Activated naive CD8-positive, alpha-beta T cell treated with anti-CD3 and anti-CD28 coated beads, Interleukin-2, amount 50 U/mL, for 16 hours (primary cell): ENCODE results near the gene ADAMTS17.

Experiments
- DNase-seq: peaks from one replicate; pipeline ENCODE4 v3.0.0-alpha.2; 2020; ENCODE audit warnings: low read depth, low spot score

The ADAMTS17 gene

GRCh38 chr15:100224206-100225185 is 117.3 kb downstream of the ADAMTS17 start:
- DNase-seq, result no peak

- DNase-seq, result no peak
Observed at GRCh38 chr15:100222349-100222715, 119.4 kb downstream of the ADAMTS17 start.

- no peak for DNase-seq
Observed at GRCh38 chr15:100221471-100222348, 120.1 kb downstream of the ADAMTS17 start.

GRCh38 chr15:100220058-100220768 is 121.6 kb downstream of the ADAMTS17 start:
- no peak for DNase-seq

- DNase-seq, result no peak
Observed at GRCh38 chr15:100218434-100218833, 123.3 kb downstream of the ADAMTS17 start.

- no peak for DNase-seq
Observed at GRCh38 chr15:100216182-100216581, 125.6 kb downstream of the ADAMTS17 start.

GRCh38 chr15:100215843-100216169 is 126.0 kb downstream of the ADAMTS17 start:
- DNase-seq, result no peak

GRCh38 chr15:100215031-100215842 is 126.5 kb downstream of the ADAMTS17 start:
- no peak for DNase-seq

GRCh38 chr15:100211855-100212850 is 129.6 kb downstream of the ADAMTS17 start:
- no peak for DNase-seq

GRCh38 chr15:100210338-100210737 is 131.4 kb downstream of the ADAMTS17 start:
- no peak for DNase-seq

- no peak for DNase-seq
Observed at GRCh38 chr15:100208921-100209603, 132.7 kb downstream of the ADAMTS17 start.

- no peak for DNase-seq
Observed at GRCh38 chr15:100207053-100207452, 134.7 kb downstream of the ADAMTS17 start.

GRCh38 chr15:100206643-100207042 is 135.1 kb downstream of the ADAMTS17 start:
- DNase-seq, result no peak

GRCh38 chr15:100205549-100206295 is 136.1 kb downstream of the ADAMTS17 start:
- no peak for DNase-seq

- DNase-seq, result no peak
Observed at GRCh38 chr15:100204771-100205170, 137.0 kb downstream of the ADAMTS17 start.

GRCh38 chr15:100204211-100204610 is 137.6 kb downstream of the ADAMTS17 start:
- DNase-seq, result no peak

GRCh38 chr15:100202309-100202960 is 139.3 kb downstream of the ADAMTS17 start:
- no peak for DNase-seq
